GM19035 (cell line): ENCODE data around the gene MAPK8IP3.
A peak's percentile ranks its signal among the peaks of the same experiment; 100 is the strongest.
"Not testable (repeated sequence)": the region's sequence is repeated elsewhere in the genome, so short reads cannot be mapped to it uniquely, and the experiment has no call there.

Experiments used
- ATAC-seq: cut with Tn5 transposase; IDR thresholded peaks from one replicate; pipeline ENCODE4 v1.9.1; 2021; ENCODE audit not compliant: unreplicated experiment

MAPK8IP3 gene

GRCh38 chr16:1678500-1679098 is 27.4 kb upstream of the MAPK8IP3 start:
- peak; percentile 28 for ATAC-seq

GRCh38 chr16:1680361-1680760 is 25.6 kb upstream of the MAPK8IP3 start:
- ATAC-seq = no peak

GRCh38 chr16:1681032-1681431 is 25.0 kb upstream of the MAPK8IP3 start:
- no peak for ATAC-seq

DNA sequence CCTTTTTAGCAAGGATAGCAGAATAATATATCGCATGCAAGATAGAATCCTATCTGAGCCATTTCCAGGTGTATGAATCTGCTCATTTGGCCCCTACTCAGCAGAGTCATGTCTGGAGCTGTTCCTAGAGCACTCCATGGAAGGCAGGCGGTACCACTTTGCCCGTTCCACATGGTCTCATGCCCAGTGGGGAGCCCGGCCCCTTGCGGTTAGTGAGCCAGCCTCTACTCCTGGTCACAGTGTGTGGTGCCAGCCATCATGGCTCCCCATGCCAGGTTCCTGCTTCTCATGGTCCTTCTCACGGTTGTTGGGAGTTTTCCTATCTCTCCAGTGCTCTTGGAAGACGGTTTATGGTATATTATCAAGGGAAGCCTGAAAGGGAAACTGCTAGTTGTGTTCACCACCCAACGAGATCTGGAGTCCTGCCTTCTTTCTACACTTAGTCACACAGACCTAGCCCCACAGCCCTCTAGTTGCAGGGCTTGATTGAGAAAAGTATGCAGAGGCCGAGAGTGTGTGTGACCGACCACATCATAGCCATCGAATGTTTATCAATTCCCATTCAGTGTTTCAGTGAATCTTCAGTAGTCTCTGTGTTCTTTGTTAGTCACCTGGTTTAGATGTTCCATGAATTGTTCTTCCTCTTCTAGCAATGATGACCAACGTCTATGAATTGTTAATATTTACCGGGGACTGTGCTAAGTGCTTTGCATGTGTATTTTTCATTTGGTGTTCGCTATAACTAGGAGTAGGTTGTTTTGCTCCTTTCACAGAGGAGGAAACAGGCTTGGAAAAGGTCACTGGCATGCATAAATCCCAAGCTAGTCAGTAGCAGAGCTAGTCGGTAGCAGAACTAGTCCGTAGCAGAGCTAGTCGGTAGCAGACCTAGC is 18.3 kb upstream of the MAPK8IP3 start:
- no peak for ATAC-seq

DNA sequence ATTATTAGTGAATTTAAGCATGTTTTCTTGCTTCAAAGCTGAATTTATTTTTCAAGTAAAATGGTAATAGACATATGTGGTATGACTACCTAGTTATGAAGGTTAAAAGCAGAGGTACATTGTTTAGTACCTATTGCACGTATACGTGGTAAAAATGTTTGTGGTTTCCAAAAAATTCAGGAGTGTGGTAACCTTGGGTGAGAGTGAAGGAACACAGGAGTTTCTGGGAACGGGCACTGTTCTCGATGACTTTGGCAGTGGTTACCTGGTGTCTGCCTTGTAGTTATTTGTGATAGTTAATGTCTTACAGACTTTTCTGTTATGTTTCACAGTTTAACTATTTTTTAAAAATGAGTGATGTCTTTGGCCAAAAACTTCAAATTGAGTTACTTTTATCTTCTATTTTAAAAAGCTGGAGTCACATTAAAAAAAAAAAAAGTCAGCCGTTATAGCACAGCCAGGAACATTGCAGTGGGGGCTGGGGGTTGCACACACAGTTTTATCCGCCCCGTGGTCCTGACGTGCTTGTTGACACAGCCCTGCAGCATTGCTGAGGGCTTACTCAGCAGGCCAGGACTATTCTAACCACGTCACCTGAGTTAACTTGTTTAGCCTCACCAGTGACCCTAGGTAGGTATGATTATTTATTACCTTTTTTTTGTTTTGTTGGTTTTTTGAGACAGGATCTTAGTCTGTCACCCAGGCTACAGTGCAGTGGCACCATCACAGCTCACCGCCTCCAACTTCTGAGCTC is 17.0 kb upstream of the MAPK8IP3 start:
- ATAC-seq = no peak

DNA sequence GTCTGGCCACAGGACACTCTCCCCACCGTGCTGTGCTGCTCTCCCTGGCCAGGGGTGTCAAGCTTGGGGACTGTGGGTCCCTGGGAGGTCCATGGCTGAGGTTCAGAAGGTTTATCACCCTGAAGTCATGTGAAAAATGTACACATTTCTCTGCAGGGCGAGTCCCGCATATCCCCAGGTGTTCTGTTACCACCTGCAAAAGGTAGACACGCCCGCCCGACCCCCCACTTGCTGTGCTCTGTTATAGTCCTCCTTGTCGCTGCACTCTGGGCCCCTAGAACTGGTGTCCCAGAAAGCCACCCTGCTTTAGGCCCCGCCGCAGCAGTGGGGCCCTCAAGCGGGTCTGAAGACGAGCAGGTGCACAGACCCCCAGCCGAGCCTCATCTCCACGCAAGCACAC is 16.1 kb upstream of the MAPK8IP3 start:
- ATAC-seq = no peak

DNA sequence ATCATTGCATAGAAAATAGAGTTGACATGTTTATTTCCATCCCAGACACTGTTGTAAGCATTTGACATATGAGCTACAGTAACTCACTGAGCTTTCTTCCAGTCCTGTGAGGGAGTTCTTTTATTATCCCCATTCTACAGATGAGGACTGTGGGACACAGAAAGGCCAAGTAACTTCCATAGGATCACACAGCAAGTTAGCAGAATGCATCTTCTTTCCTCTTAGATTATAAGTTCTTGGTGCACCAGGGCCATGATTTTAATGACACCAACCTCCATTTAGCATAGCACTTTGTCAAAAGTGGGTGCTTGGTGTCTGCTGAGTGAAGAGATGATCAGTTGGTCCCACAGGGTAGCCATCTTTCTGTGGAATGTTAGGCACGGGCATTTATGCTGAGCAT is 15.2 kb upstream of the MAPK8IP3 start:
- no peak for ATAC-seq

DNA sequence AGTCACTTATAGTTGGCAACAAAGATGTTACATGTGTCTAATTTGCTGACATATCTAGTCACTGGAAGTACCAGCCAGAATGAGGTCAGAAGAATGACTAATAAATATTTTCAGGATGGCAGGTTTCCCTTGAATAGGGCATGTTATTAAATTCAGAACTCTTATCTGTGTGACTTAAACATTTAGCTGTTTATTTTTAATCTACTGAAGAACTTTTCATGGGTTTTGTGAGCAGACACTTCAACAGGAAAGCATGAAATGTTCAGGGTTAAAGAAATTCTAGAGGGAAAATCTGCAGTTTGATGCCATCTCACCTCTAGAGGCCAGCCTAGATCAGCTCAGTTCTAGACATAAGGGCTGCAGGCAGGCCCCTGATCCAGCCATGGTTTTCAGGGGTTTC is 14.7 kb upstream of the MAPK8IP3 start:
- ATAC-seq = no peak

GRCh38 chr16:1691956-1692355 is 14.0 kb upstream of the MAPK8IP3 start:
- no peak for ATAC-seq

- ATAC-seq = no peak
Measured at GRCh38 chr16:1696863-1697262, 9.1 kb upstream of the MAPK8IP3 start.

DNA sequence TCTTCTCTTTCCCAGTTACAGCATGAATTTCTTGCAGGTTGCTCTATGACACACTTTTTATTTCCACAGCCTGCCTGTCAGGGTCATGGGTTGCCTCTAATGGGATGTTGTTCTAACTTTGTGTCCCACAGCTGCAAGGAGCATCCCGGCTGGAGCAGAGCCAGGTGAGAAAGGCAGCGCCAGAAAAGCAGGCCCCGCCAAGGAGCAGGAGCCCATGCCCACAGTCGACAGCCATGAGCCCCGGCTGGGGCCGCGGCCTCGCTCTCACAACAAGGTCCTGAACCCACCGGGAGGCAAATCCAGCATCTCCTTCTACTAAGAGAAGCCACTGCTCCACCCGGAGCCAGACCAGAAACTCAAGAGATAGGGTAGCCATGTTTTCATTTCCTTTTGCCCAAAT is 7.3 kb upstream of the MAPK8IP3 start:
- ATAC-seq = no peak

GRCh38 chr16:1700246-1700645 is 5.7 kb upstream of the MAPK8IP3 start:
- no peak for ATAC-seq

- no peak for ATAC-seq
Measured at GRCh38 chr16:1701216-1701878, 4.6 kb upstream of the MAPK8IP3 start.

GRCh38 chr16:1705324-1705687 is 689 bp upstream of the MAPK8IP3 start:
- ATAC-seq = not testable (repeated sequence)

GRCh38 chr16:1706386-1707192 is 594 bp downstream of the MAPK8IP3 start:
- peak; percentile 21 for ATAC-seq

- ATAC-seq = no peak
Measured at GRCh38 chr16:1707193-1707790, 1.3 kb downstream of the MAPK8IP3 start.

DNA sequence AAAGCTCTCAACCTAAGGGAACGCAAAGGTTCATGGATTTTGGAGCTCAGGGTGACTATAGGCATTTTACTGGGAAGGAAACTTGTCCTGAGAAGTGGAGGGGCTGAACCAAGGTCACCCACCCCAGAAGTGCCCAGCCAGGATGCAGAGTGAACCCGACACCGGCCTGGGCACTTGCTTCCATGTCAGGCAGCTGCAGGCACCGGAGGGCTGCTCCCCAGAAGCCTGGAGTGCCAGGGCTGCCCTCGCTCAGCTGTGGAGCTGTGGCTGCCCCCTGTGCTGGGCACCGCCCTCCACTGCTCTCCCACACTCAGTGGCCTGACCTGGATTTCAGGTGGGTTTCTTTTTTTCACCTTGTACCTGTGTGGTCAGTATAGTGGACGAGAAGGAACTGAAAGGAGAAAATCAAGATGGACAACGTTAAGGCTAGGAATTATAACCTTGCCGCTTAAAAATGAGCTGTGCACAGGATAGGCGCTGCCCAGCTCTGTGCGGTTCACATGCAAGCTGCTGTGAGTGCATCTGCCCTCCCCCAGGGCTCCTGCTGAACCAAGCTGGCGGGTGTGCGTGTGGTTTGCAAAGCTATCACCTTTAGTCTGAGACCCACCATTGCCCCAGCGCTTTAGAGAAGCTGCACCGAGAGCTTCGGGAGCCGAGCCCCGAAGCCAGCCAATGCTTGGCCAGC is 2.2 kb downstream of the MAPK8IP3 start:
- ATAC-seq = no peak

DNA sequence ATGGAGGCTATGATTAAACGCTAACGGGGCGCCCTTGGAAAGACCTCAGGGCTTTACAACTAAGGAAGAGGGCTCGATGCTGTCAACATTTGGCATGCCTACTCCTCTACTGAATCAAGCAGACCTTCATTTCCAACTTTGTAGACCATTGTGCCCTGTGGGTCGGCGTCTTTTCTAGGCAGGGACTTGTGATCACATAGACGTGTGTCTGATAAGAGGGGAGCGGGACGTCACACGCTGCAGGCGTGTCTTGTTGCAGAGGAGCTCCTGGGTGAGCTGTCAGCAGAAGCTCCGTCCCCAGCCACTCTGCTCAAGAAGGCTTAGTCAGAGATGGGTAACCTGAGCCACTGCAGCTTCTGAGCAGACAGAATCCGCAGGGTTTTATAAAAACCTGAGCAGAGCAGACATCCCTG is 2.8 kb downstream of the MAPK8IP3 start:
- ATAC-seq = no peak

DNA sequence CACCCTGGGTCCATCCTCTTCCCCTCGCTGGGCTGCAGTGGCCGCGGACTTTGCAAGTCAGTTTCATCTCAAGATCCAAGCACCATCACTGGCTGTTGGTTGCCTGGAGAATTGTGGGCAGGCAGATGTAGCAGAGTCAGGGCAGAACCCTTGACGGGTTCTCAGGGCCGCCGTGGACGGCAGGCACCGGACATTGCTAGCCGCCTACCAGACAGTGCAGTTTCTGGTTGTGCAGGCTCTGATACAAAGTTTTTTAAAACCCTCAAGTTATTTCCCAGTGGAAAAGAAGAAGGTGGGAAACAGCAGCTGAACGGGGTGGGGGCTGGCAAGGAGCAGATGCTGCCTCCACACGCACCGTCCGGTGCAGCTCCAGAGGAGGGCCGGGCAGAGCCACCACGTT is 3.4 kb downstream of the MAPK8IP3 start:
- ATAC-seq = no peak
